Activated CD4-positive, alpha-beta T cell treated with anti-CD3 and anti-CD28 coated beads, Interleukin-2, amount 50 U/mL, for 4 hours (primary cell): Measurements from ENCODE around the gene COA3.

Source experiments
- DNase-seq, 2 experiments: peaks; one replicate each; pipeline ENCODE4 v3.0.0-alpha.2; 2020

The COA3 gene

DNA sequence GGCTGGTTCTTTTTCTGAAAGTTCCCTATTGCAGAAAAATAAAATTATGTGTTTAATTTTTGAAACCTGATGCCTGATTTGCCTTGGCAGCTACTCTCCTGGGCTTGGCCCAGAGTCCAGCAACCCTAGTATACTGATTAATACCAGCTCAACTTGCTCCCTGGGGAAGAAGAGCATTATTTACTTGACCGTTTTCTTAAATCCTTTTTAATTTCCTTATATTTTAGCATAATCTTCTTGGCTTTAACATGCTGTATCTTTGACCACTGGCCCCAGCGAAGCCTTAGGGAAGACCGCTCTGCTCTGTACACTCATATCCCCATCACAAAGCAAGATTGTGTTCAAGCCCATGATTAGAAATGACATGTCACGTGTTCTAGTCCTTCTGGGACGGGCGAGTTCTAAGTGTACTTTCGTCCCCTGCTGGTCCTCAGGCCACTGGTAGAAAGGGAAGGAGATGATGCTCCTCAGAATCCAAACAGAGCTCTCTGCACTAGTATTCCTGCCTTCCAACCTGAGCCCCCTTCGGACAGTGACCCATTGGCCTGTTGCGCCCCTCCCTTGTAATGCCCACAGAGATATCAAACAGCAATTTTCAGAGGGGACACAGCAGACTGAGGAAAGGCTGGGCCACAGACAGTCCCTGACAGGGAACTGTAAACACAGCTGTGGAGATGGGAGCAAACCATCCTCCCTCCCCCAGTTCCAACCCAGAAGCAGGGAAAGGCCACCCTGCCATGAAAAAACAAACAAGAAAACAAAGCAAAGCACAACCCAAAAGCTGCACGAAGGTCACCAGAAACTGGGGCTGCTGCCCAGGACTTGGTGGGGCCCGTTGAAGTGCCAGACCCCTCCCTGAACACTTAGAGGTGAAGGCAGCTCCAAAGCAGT, 49.4 kb downstream of the COA3 start:
- DNase-seq: no peak

DNA sequence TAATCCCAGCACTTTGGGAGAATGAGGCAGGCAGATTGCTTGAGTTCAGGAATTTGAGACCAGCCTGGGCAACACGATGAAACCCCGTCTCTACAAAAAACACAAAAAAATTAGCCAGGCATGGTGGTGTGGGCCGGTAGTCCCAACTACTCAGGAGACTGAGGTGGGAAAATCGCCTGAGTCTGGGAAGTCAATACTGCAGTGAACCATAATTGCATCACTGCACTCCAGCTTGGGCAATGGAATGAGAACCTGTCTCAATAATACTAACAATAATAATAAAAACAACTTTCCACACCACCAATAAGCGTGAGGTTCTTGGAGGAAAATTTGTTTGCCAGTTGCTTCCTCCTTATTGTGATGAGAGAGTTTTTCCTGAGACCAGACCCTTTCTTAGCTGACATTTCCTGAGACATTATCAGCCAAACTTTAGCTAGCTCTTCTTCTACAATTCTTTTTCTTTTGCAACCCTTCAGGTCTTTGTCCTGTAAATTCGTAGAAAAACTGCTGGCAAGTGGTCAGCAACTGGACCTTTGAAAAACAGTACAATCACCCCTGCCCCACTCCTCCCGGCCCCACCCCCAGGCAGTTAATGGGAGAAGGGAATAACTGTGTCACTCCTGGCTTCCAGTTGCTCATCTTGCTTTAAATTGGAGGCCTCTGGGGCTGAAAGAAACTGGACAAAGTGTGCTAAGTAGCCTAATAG, 50.1 kb downstream of the COA3 start:
- no peak for DNase-seq
